ENCODE results near the gene AARS2.

AARS2 gene

GRCh38 chr6:44301106-44301505 is 12.0 kb downstream of the AARS2 start:
- no peak for TF ChIP-seq POLR2AphosphoS5 (IDR thresholded peaks at IDR 0.05; ENCODE audit: low read depth, low read length)
- TF ChIP-seq SIN3A (IDR thresholded peaks at IDR 0.05; ENCODE audit: borderline replicate concordance, insufficient read depth, low read length), result no peak
- TF ChIP-seq, protein P1, sequence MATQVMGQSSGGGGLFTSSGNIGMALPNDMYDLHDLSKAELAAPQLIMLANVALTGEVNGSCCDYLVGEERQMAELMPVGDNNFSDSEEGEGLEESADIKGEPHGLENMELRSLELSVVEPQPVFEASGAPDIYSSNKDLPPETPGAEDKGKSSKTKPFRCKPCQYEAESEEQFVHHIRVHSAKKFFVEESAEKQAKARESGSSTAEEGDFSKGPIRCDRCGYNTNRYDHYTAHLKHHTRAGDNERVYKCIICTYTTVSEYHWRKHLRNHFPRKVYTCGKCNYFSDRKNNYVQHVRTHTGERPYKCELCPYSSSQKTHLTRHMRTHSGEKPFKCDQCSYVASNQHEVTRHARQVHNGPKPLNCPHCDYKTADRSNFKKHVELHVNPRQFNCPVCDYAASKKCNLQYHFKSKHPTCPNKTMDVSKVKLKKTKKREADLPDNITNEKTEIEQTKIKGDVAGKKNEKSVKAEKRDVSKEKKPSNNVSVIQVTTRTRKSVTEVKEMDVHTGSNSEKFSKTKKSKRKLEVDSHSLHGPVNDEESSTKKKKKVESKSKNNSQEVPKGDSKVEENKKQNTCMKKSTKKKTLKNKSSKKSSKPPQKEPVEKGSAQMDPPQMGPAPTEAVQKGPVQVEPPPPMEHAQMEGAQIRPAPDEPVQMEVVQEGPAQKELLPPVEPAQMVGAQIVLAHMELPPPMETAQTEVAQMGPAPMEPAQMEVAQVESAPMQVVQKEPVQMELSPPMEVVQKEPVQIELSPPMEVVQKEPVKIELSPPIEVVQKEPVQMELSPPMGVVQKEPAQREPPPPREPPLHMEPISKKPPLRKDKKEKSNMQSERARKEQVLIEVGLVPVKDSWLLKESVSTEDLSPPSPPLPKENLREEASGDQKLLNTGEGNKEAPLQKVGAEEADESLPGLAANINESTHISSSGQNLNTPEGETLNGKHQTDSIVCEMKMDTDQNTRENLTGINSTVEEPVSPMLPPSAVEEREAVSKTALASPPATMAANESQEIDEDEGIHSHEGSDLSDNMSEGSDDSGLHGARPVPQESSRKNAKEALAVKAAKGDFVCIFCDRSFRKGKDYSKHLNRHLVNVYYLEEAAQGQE (IDR thresholded peaks at IDR 0.05; ENCODE audit: insufficient read depth in 1 of 2, low read depth in 2 of 2, low read length in 2 of 2), result no peak
- TF ChIP-seq TAF1 (IDR thresholded peaks at IDR 0.05; ENCODE audit: borderline replicate concordance, insufficient read depth, low read length), result no peak
- TF ChIP-seq FOXP2 (optimal IDR thresholded peaks at IDR 0.05; ENCODE audit: borderline replicate concordance, extremely low read depth, extremely low read length, insufficient read depth), result no peak

DNA sequence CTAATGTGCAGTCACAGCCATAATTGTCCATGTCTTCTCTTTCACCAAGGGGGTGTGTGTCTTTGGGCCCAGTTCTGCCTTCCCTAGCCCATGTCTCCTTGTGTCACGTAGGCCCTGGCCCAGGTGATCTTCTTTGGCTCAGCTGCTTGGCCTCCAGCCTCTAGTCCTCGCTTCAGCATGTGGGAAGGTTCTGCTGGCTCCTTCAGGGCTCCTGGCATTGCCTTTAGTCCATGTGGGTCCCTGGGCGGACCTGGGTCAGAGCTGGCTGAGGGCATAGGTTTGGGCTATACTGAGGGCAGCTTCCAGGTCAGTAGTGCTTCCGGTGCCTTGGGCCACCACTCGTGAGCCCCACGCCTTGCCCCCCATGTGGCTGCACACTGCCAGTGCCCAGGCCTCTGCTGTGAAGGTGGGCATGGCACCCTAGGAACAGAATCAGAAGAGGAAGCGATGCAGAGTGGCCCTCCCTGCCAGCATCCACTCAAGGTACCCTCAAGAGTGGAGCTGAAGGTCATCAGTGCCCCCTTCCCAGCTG is 12.8 kb downstream of the AARS2 start:
- TF ChIP-seq FOXP2 (optimal IDR thresholded peaks at IDR 0.05; ENCODE audit: borderline replicate concordance, extremely low read depth, extremely low read length, insufficient read depth) (no peak), TAF1 (IDR thresholded peaks at IDR 0.05; ENCODE audit: borderline replicate concordance, insufficient read depth, low read length) (no peak), POLR2AphosphoS5 (IDR thresholded peaks at IDR 0.05; ENCODE audit: low read depth, low read length) (no peak), SIN3A (IDR thresholded peaks at IDR 0.05; ENCODE audit: borderline replicate concordance, insufficient read depth, low read length) (no peak)
- TF ChIP-seq, protein P1 (IDR thresholded peaks at IDR 0.05; ENCODE audit: insufficient read depth in 1 of 2, low read depth in 2 of 2, low read length in 2 of 2), result no peak

DNA sequence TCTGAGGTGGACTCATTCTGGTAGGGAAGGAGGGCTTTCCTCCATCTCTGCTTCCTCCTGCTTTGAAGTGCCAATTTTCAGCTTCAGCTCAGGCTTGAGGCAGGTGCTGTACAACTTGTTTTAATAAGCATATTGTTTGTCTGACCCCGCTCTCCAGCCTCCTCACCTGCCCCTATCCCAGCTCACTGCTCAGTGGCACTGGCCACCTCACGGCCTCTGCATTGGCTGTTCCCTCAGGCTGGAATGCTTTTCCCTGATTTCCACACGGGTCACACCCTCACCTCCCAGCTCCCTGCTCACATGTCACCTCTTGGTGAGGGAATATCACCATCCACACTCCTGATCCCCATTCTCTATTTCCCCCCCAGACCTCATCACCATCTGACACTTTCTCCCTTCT is 14.3 kb downstream of the AARS2 start:
- TF ChIP-seq TAF1 (IDR thresholded peaks at IDR 0.05; ENCODE audit: borderline replicate concordance, insufficient read depth, low read length) (no peak), FOXP2 (optimal IDR thresholded peaks at IDR 0.05; ENCODE audit: borderline replicate concordance, extremely low read depth, extremely low read length, insufficient read depth) (no peak), POLR2AphosphoS5 (IDR thresholded peaks at IDR 0.05; ENCODE audit: low read depth, low read length) (no peak; the same call in 1 of the 2 replicates), SIN3A (IDR thresholded peaks at IDR 0.05; ENCODE audit: borderline replicate concordance, insufficient read depth, low read length) (no peak)
- TF ChIP-seq, protein P1 (IDR thresholded peaks at IDR 0.05; ENCODE audit: insufficient read depth in 1 of 2, low read depth in 2 of 2, low read length in 2 of 2), result no peak

GRCh38 chr6:44298055-44298803 is 14.9 kb downstream of the AARS2 start:
- no peak; the same call in none of the 2 replicates for TF ChIP-seq POLR2AphosphoS5 (IDR thresholded peaks at IDR 0.05; ENCODE audit: low read depth, low read length)
- no peak for TF ChIP-seq TAF1 (IDR thresholded peaks at IDR 0.05; ENCODE audit: borderline replicate concordance, insufficient read depth, low read length)

GRCh38 chr6:44297063-44298038 is 15.8 kb downstream of the AARS2 start:
- TF ChIP-seq POLR2AphosphoS5 (IDR thresholded peaks at IDR 0.05; ENCODE audit: low read depth, low read length) (no peak; the same call in none of the 2 replicates), FOXP2 (optimal IDR thresholded peaks at IDR 0.05; ENCODE audit: borderline replicate concordance, extremely low read depth, extremely low read length, insufficient read depth) (no peak), TAF1 (IDR thresholded peaks at IDR 0.05; ENCODE audit: borderline replicate concordance, insufficient read depth, low read length) (no peak), SIN3A (IDR thresholded peaks at IDR 0.05; ENCODE audit: borderline replicate concordance, insufficient read depth, low read length) (no peak)
- TF ChIP-seq, protein P1 (IDR thresholded peaks at IDR 0.05; ENCODE audit: insufficient read depth in 1 of 2, low read depth in 2 of 2, low read length in 2 of 2), result no peak

All from PFSK-1 (cell line).